HT1080 (cell line): ENCODE data around the gene SRSF6. TPM values are rescaled to one million over a fixed set of nuclear protein-coding genes. Genes with fewer than 3 reads are reported as not detected.
"Not testable (repeated sequence)": the region's sequence is repeated elsewhere in the genome, so short reads cannot be mapped to it uniquely, and the experiment has no call there.

Source experiments
- DNase-seq: peaks from one replicate; pipeline ENCODE4 v3.0.0-alpha.2; 2015; ENCODE audit warnings: low read depth
- small RNA-seq: library from RNA; depleted of rRNA; stranded (forward); fragments of <200 nt; gene quantifications from one replicate; pipeline ENCODE3, GENCODE V24; 2014
- total RNA-seq: library from RNA; depleted of rRNA; stranded (reverse); fragments of >200 nt; shearing (Covaris generic); gene quantifications from 2 replicates; pipeline ENCODE4 v1.2.3, GENCODE V29; 2014; rRNA removed

SRSF6 gene
- total RNA-seq, 1 experiment from 2014 or later = 63.7 TPM

DNA sequence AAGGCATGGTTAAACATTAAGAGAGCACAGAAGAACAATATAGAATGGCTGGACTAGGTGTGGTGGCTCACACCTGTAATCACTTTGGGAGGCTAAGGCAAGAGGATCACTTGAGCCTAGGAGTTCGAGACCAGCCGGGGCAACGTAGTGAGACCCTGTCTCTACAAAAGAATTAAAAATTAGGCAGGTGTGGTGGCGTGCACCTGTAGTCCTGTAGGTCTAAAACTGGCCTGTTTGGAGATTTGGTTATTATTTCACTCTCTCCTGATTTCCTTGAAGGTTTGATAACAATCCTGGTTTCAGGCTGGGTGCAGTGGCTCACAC, 15.6 kb downstream of the SRSF6 start:
- no peak for DNase-seq

DNA sequence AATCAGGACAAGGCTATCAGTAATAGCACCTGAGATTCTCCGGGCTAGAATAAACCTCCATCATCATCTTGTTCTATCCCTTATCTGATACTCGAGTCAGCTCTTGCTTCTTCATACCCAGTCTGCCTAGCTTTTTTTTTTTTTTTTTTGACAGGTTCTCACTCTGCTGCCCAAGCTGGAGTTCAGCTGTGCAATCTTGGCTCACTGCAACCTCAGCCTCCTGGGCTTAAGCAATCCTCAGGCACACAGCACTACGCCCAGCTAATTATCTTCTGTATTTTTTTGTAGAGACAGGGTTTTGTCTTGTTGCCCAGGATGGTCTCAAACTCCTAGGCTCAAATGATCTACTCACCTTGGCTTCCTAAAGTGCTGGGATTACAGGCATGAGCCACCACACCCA, 19.5 kb downstream of the SRSF6 start:
- DNase-seq = no peak

GRCh38 chr20:43477619-43478018, 19.9 kb downstream of the SRSF6 start:
- DNase-seq = no peak

DNA sequence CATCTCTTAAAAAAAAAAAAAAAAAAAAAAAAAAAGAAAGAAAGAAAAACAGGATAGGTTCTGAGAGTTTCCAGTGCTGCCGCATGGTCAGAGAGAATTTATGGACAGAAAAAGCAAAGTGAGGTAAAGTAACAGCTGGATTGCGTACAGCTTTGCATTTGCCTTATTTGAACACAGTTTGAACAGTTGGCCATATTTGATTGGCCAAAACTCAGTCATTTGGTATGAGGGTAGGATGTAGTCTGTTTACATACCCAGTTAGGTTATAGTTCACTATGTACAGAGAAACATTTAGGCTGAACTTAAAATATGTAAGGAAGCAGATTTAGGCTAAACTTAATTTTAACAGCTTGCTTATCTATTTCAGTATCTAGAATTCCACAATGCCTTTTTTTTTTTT, 32.3 kb downstream of the SRSF6 start:
- no peak for DNase-seq

DNA sequence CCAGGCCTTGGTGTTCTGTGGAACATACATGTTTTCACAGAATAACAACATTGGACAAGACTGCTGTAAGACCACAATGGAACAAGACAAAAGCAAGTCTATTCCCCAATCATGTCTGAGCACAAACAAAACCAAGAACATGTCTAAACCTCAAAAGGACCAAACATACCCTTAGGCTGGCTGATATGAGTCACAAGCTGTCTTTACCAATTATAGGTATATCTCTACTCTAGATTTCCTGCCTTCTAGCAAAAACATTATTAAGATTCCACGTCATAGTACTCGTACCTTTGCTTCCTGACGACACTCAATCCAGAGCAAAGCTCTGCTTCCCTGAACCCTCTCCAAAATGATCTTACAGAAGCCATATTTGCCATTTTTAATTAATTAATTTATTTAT, 34.4 kb downstream of the SRSF6 start:
- DNase-seq = no peak

GRCh38 chr20:43495388-43495787, 37.7 kb downstream of the SRSF6 start:
- DNase-seq = no peak

DNA sequence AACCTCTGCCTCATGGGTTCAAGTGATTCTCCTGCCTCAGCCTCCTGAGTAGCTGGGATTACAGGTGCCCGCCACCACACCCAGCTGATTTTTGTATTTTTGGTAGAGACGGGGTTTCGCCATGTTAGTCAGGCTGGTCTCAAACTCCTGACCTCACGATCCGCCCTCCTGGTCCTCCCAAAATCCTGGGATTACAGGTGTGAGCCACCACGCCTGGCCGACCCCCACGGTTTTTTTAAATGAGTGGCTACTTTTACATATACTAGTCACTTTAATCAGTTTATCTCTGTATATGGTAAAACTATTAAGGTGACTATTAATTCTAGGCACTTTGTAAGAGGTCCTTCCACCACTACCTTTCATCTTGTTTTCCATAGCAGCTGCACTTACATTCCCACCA, 44.3 kb downstream of the SRSF6 start:
- not testable (repeated sequence) for DNase-seq

DNA sequence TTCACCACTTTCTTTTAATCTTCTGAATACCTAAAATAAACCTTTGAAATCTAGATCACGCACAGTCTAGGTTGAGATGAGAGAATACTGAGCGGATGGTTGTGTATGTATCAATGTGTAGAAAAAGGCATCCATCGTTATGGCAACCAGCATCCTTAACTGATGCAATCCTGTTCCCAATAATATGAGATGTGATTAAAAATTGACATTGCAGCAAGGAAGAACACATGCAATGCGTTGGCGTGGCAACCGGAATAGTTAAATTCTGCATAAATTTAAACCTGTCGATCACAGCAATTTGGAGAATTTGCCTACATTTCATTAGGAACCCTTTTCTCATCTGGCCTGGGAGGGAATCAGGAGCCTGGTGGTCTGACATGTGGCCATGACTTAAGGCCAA, 48.5 kb downstream of the SRSF6 start:
- no peak for DNase-seq

DNA sequence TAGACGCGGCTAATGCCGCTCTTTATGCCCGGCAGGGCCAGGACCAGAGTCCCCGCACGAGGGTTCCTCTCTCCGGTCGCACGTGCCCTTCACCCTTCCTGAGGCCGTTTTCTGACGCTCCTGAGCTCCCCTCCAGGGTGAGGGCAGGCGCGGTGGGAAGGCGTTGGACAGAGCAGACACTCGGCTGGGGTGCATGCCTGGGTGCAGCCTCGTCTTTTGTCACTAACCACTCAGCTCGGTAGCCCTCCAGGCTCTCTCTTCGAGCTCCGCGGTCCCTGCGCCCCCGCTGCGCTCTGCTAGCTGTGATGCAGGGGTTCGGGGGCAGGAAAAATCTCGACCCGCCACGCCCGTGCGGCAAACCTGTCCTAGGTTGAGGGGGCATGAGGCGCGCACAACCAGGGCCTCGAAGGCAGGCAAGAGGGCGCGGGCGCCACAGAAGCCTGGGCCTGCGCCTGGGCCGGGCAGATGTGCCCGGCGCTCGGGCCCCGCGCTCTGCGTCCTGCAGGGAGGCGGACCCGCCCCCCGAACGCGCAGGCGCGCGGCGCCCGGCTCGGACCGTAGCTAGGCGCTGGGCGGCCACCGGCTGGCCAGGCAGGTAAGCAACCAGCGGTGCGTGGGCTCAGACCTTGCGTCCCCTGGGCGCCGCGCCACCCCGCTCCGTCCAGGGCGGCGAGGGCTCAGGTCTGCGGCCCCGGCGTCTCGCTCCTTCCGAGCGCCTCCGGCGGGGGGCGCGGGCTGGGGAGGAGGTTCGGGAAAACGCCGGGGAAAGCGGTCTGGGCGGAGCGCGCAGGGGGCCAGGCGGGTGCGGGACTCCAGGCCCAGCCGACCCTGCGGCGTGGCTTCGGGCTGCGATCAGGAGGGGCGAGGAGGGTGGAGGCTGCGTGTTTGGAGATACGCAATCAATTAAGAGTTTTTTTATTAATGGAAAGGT, 49.7 kb downstream of the SRSF6 start, which contains the start of gene L3MBTL1:
L3MBTL1 (plus strand) TSS at position 548 of the 931 bp plus-strand sequence. CDS start 5,807 bp downstream, outside the sequence.
- no peak for DNase-seq

DNA sequence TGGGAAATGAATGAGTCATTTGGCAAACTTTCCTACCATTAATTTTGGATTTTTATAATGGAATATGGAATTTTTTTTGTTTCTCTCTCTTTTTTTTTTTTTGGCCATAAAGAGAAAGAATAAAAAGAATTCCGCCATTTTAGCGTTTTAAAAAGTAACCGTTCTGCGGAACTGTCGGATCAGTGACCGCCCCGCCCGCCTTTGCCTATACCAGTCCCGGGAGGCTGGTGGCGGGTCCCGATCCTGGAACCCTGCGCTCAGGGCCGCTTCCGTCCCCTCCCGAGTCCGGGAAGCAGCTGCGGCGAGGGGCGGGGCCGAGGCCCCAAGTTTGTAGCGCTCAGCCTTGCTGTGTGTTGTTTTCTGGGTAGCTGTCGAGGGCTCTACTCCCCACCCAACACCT, 50.4 kb downstream of the SRSF6 start:
- DNase-seq = no peak

DNA sequence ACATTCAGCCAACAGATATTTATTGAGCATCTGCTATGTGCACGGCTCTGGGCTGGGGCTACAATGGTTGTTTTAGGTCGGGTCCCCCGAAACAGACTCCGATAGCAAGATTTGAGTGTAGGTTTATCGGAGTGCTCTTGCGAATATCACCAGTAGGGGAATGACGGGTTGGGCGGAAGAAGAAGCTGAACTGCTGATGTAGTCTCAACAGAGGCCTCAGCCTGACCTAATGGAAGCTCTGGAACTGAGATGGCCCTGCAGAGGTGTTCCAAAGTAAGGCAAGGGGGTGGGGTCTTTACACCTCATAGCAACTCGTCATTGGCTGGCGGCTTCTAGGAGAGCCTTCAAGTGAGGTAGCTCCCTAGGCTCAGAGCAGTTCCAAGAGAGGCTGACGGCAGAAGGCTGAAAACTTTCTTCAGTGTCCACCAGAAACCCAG, 50.9 kb downstream of the SRSF6 start:
- no peak for DNase-seq

DNA sequence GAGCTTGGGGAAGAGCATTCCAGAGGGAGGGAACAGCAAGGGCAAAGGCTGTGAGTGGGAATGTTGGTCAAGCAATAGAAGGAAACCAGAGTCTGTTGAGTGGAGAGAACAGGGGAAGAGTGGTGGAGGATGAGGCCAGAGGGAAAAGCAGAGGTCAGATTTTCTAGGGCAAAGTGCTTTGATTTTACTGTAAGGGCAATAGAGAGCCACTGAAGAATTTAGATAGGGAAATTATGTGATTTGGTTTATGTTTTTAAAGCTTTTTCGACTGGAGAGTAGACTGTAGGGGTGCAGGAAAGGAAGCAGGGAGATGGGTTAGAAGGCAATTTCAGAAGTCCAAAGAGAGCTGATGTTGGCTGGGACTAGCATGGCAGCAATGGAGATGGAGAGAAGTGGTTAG, 54.2 kb downstream of the SRSF6 start:
- no peak for DNase-seq

GRCh38 chr20:43513372-43513930, 55.8 kb downstream of the SRSF6 start:
- no peak for DNase-seq

Small RNAs within 50 kb of the gene (small RNA-seq; reads per million reads assigned to genes)
- gene RF00019 (not detected), gene RNU6-1251P (not detected)

Other genes with a start within 250 kb of the SRSF6 start
- gene L3MBTL1, start 49.8 kb downstream of the SRSF6 start, total RNA-seq = 0.07 TPM in 1 of 2 replicates, not detected in the other
- gene SGK2, start 101.1 kb downstream of the SRSF6 start, total RNA-seq = not detected in 2 replicates
- gene IFT52, start 133.0 kb downstream of the SRSF6 start, total RNA-seq = 12.9 and 13.7 TPM in 2 replicates
- 29.7 and 40.4 TPM in 2 replicates for gene MYBL2, start 209.2 kb downstream of the SRSF6 start, total RNA-seq